Erythroblast (primary cell): Measurements from ENCODE around the gene GPBAR1.
"Not testable (repeated sequence)": the region's sequence is repeated elsewhere in the genome, so short reads cannot be mapped to it uniquely, and the experiment has no call there.

Experiments
- DNase-seq, 2 experiments: peaks; one replicate each; lab custom pipeline; 2025; lab: John Stamatoyannopoulos, UW
- GATA1 ChIP-seq: IDR thresholded peaks from 2 replicates; pipeline ENCODE4 v1.6.1; 2011; ENCODE audit warnings: low read depth, mild to moderate bottlenecking, control low read depth, low read length, moderate library complexity
- POLR2A ChIP-seq: IDR thresholded peaks from 2 replicates; pipeline ENCODE4 v1.6.1; 2011; ENCODE audit warnings: mild to moderate bottlenecking, low read length

GPBAR1 gene

DNA sequence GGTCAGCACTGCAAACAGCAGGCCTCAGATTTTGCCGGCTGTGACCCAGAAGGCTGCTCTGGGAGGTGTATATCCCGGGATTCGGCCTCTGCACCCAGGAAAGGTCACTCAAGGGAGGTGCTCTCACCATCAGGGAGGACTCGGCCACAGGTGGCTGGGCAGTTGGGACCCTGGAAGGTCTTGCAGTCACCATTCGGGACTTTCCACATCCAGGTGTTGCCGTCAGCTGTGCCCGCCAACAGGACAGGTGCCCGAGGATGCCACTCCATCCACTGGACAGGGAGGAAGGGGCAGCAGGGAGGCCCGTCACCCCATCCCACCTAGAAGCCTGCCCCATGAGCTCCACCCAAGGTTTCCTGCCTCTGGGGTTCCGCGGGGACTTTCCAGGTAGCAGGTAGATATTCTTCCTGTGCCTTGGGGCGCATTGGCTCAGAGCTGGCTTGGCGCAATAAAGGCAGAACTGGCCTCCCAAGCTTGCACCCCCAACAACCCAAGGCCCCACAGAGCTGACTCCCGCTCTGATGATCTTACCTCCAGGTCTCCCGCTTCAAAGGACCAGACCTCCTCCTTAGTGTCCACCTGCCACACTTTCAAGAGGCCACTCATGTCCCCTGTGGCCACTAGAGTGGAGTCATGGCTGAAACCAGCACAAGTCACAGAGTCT is 5.6 kb downstream of the GPBAR1 start:
- TF ChIP-seq POLR2A: no peak
- no peak for TF ChIP-seq GATA1
- DNase-seq: no peak

- no peak for DNase-seq
- TF ChIP-seq GATA1 (no peak), POLR2A (no peak)
Measured at GRCh38 chr2:218267259-218267658, 6.4 kb downstream of the GPBAR1 start.

DNA sequence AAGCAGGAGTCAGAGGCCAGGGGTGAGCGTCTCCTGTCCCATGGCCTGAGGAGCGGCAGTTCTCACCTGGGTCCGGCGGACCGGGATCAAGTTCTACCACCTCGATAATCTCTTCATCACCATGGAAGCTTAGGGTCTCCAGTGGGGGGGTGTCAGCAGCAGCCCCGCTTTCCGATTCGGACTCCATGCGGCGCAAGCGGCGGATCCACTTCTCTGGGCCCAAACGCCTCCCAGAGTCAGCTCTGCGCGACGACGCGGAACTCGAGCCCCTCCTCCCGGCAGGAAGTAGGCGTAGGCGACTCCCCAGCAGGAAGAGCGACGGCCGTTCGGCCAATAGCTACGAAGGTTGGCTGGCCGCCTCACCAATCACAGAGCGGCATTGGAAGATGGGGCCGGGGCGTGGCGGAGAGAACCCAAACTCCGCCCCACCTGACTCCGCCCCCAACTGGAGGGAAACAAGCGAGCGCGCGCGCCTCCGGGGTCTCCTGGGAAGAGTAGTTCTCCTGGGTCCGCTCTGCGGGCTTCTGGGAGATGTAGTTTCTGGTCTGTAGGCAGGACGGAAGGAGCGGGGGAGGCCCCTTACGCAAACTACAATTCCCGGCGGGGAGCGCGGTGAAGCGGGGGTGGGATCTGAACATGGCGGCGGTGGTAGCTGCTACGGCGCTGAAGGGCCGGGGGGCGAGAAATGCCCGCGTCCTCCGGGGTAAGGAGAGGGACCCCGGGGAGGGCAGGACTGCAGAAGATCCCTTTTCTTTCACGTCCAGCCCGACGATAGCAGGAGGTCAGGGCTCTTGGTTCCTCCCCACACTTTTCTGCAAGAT is 9.3 kb downstream of the GPBAR1 start, which contains the start of the genes AAMP and PNKD:
Gene AAMP, minus strand, starts transcription at position 238 of the 821 bp plus-strand sequence. Its CDS starts 51 bp downstream, at position 187.
Gene PNKD, plus strand, starts transcription at position 620 of the 821 bp plus-strand sequence. Its CDS starts 17 bp downstream, at position 637.
- DNase-seq: peak; percentile 100
- peak; percentile 69 for TF ChIP-seq POLR2A
- no peak for TF ChIP-seq GATA1

DNA sequence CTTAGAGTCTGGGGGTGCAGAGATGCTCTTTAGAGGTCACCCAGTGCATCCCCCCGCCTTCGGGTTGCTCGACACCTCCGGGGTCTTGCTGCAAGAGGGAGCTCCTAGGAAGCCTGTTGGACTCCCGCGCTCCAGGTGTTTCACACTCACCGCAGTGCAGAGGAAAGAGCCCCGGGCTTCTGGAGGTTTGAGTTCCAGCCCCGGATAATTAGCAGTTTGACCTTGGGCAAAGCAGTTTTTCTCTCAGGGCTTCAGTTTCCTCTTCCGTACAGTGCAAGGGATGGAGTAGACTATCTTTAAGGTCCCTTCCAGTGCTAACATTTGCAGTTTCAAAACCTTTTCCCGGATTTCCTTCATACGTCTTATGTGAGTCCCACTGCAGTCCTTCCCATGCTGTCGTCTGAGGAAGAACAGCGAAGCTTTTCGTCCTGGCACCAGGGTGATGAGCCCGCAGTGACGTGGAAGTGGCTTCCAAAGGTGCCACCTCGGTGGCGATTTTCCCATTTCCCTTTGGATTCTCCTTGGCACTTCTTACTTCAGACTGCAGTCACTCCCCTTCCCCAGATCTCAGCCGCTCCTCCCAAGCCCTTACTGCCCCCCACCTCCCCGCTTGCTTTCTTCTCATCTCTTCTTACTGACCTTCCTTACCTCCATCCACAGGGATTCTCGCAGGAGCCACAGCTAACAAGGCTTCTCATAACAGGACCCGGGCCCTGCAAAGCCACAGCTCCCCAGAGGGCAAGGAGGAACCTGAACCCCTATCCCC is 10.1 kb downstream of the GPBAR1 start:
- DNase-seq: peak; percentile 60 to 75
- TF ChIP-seq GATA1 (no peak), POLR2A (no peak)

DNA sequence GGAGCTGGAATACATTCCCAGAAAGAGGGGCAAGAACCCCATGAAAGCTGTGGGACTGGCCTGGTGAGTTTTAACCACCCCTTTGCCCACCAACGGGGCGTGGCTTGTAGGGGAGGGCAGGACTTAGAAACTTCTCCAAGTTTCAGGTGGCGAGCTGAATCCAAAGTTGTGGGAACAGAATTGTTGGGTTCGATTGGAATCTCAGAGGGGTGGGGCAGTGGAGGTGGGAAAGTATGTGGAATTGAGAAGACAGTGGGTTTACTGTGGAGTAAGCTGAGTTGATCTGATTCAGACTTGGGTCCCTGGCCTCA is 10.6 kb downstream of the GPBAR1 start:
- TF ChIP-seq GATA1: no peak
- no peak for TF ChIP-seq POLR2A
- DNase-seq: peak in 1 of 2 experiments; percentile 70

DNA sequence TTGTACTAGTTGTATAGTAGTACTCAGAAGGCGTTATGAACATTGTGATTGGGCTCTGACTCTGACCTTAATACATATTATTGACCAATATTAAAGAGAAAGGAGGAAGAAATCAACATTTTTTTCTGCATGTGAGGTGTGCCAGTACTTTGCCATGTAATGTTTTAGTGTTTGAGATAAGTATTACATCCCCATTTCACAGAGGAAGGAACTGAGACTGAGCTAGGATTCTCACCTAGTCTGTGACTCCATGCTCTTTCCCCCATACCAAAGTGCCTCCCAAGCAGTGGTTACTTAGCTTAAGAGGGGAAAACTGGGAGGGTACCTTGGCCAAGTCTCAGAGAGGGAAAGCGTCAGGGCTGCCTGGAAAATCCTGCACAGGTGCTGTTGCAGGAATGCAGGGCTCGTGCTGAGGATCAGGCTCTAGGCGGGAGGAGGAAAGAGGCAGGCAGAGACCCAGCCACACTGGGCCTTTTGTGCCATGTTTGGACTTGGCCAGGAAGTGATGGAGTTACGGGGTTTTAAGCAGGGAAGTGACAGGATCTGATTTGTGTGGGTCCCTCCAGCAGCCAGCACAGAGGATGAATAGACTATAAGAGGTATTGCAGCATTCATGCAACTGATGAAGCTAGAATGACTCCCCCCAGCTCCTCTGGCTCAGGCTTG is 11.2 kb downstream of the GPBAR1 start:
- peak; percentile 42 for TF ChIP-seq POLR2A
- TF ChIP-seq GATA1: no peak

GRCh38 chr2:218272531-218273212 is 11.9 kb downstream of the GPBAR1 start:
- no peak for TF ChIP-seq GATA1
- peak; percentile 61 for TF ChIP-seq POLR2A
- peak; percentile 89 to 94 for DNase-seq

More for the DNA sequence above, 11.2 kb downstream of the GPBAR1 start:
- peak in 1 of 2 experiments; percentile 62 for DNase-seq

GRCh38 chr2:218273214-218273907 is 12.5 kb downstream of the GPBAR1 start:
- not testable (repeated sequence) for DNase-seq

DNA sequence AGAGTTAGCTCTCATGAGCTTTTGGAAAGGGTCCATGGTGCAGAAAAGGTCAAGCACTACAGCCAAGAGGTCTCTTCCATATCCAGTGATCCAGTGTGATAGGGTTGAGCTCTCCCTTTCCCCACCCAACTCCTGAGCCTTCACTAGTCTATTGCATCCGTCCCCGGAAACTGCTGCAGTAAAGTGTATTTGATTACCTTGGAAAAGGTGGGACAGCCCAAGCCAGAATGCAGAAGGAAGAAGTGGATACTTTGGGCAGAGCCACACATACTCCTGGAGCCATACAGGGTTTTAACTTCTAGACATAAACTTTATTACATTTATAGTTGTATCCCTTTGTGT is 13.1 kb downstream of the GPBAR1 start:
- TF ChIP-seq GATA1 (no peak), POLR2A (no peak)
- DNase-seq: no peak

- DNase-seq: no peak
- TF ChIP-seq GATA1 (no peak), POLR2A (no peak)
Measured at GRCh38 chr2:218274586-218274985, 13.8 kb downstream of the GPBAR1 start.

GRCh38 chr2:218275371-218276072 is 14.7 kb downstream of the GPBAR1 start:
- no peak for DNase-seq
- TF ChIP-seq GATA1 (no peak), POLR2A (peak; percentile 25)

- TF ChIP-seq GATA1 (no peak), POLR2A (no peak)
- no peak for DNase-seq
Measured at GRCh38 chr2:218276986-218277755, 16.4 kb downstream of the GPBAR1 start.
